HCT116 (cell line): ENCODE measurements around the gene TRIM37. TPM values are rescaled to one million over a fixed set of nuclear protein-coding genes. Genes with fewer than 3 reads are reported as not detected.

Experiments
- ATAC-seq: fragments of 200-7000 bp; cut with Tn5 transposase; 2 replicates; pipeline ENCODE4 v1.9.1; 2020; ENCODE audit warnings: mild to moderate bottlenecking, moderate library complexity
- BruUV-seq: library from RNA; stranded (reverse); fragments of 400-500 nt; replicated peaks from 2 replicates; lab custom pipeline; 2021; lab: Mats Ljungman, UMichigan
- CTCF ChIA-PET: fragments of 300-600 bp; sonication (Branson Sonifier 250); formaldehyde crosslinking; loops from one replicate; lab custom pipeline; 2021; ENCODE audit warnings: antibody characterized with exemption; lab: Charles Lee
- POLR2A ChIA-PET: fragments of 300-600, 350-600 bp; sonication (Branson Sonifier 250); formaldehyde crosslinking; loops from one replicate; lab custom pipeline; 2021; ENCODE audit warnings: antibody characterized with exemption; lab: Charles Lee
- RAD21 ChIA-PET, 2 experiments: fragments of 300-600 bp; sonication (Branson Sonifier 250); formaldehyde crosslinking; loops; one replicate each; lab custom pipeline; 2023; ENCODE audit warnings: low total read pairs in 2 of 2; ENCODE audit not compliant: uncharacterized antibody in 2 of 2, unreplicated experiment in 2 of 2, low non-redundant PET in 1 of 2; lab: Charles Lee
- DNase-seq: peaks from one replicate; pipeline ENCODE4 v3.0.0-alpha.2; 2010; ENCODE audit warnings: low read depth, low spot score
- H2AFZ ChIP-seq: fragments of 200-600 bp; shearing (Covaris generic), sonication (generic); 2 replicates; pipeline ENCODE4 v1.6.1; 2017; ENCODE audit warnings: low read depth, mixed run types, mixed read lengths, antibody characterized with exemption, low read length; ENCODE audit not compliant: poor library complexity, severe bottlenecking
- H3K27ac ChIP-seq: 2 replicates; pipeline ENCODE4 v1.5.1; 2012; ENCODE audit warnings: low read depth, low read length
- H3K27me3 ChIP-seq: fragments of 200-600 bp; sonication (generic); 2 replicates; pipeline ENCODE4 v1.6.1; 2016; ENCODE audit warnings: mixed run types, low read length, mixed read lengths; ENCODE audit not compliant: insufficient read depth
- H3K36me3 ChIP-seq, 2 experiments: fragments of 200-500 bp in 1 of 2; fragments of 200-600 bp in 1 of 2; sonication (Bioruptor generic) in 1 of 2; sonication (generic) in 1 of 2; 2 replicates each; pipeline versions ENCODE4 v1.5.1 to v1.6.1; 2014 to 2016; ENCODE audit warnings: low read length in 2 of 2, inconsistent platforms in 1 of 2, mixed read lengths in 1 of 2, mixed run types in 1 of 2; ENCODE audit not compliant: insufficient read depth in 2 of 2, control insufficient read depth in 1 of 2
- H3K4me1 ChIP-seq, 2 experiments: fragments of 200-600 bp in 1 of 2; sonication (generic) in 1 of 2; 2 replicates each; pipeline versions ENCODE4 v1.5.1 to v1.6.1; 2012 to 2017; ENCODE audit warnings: low read length in 2 of 2, inconsistent platforms in 1 of 2, mild to moderate bottlenecking in 1 of 2, mixed read lengths in 1 of 2, mixed run types in 1 of 2, moderate library complexity in 1 of 2; ENCODE audit not compliant: insufficient read depth in 2 of 2, control insufficient read depth in 1 of 2
- H3K4me2 ChIP-seq: fragments of 200-600 bp; sonication (generic); 2 replicates; pipeline ENCODE4 v1.6.1; 2017; ENCODE audit warnings: mixed run types, low read length, mixed read lengths
- H3K4me3 ChIP-seq, 2 experiments: fragments of 200-600 bp in 1 of 2; sonication (generic) in 1 of 2; replicated peaks in 1 of 2; 2 replicates each; pipeline ENCODE4 v1.5.1; 2011 to 2016; ENCODE audit warnings: low read length in 2 of 2, control low read depth in 1 of 2, low read depth in 1 of 2, mild to moderate bottlenecking in 1 of 2, mixed read lengths in 1 of 2, mixed run types in 1 of 2
- H3K79me2 ChIP-seq: fragments of 200-600 bp; sonication (generic); 2 replicates; pipeline ENCODE4 v1.6.1; 2017; ENCODE audit warnings: mild to moderate bottlenecking, mixed run types, low read length, moderate library complexity, mixed read lengths; ENCODE audit not compliant: insufficient read depth
- H3K9ac ChIP-seq: fragments of 200-600 bp; sonication (generic); 2 replicates; pipeline ENCODE4 v1.6.1; 2016; ENCODE audit warnings: low read length, mixed read lengths
- H3K9me2 ChIP-seq: fragments of 200-600 bp; sonication (generic), shearing (Covaris generic); 2 replicates; pipeline ENCODE4 v1.6.1; 2017; ENCODE audit warnings: mixed run types, mild to moderate bottlenecking, moderate library complexity; ENCODE audit not compliant: insufficient read depth
- H3K9me3 ChIP-seq, 2 experiments: fragments of 200-500 bp in 1 of 2; fragments of 200-600 bp in 1 of 2; sonication (Bioruptor generic) in 1 of 2; sonication (generic) in 1 of 2; 2 replicates each; pipeline ENCODE4 v1.6.1; 2014 to 2017; ENCODE audit warnings: low read length in 2 of 2, mixed read lengths in 2 of 2, inconsistent platforms in 1 of 2, low read depth in 1 of 2, mild to moderate bottlenecking in 1 of 2, mixed run types in 1 of 2, moderate library complexity in 1 of 2; ENCODE audit not compliant: control insufficient read depth in 1 of 2, insufficient read depth in 1 of 2
- H4K20me1 ChIP-seq: fragments of 200-600 bp; sonication (generic), shearing (Covaris generic); 2 replicates; pipeline ENCODE4 v1.6.1; 2017; ENCODE audit warnings: mixed run types, mild to moderate bottlenecking, moderate library complexity; ENCODE audit not compliant: insufficient read depth
- POLR2A ChIP-seq: IDR thresholded peaks from 2 replicates; pipeline ENCODE4 v1.7.0; 2011; ENCODE audit warnings: borderline replicate concordance; ENCODE audit not compliant: insufficient read depth, insufficient read length; ENCODE audit errors: extremely low read depth
- POLR2AphosphoS5 ChIP-seq: IDR thresholded peaks from 2 replicates; pipeline ENCODE4 v1.6.1; 2011; ENCODE audit warnings: mild to moderate bottlenecking, low read depth, low read length, moderate library complexity
- SP1 ChIP-seq: IDR thresholded peaks from 2 replicates; pipeline ENCODE4 v1.6.1; 2012; ENCODE audit warnings: low read depth
- TCF7L2 ChIP-seq: IDR thresholded peaks from 2 replicates; pipeline ENCODE4 v1.7.0; 2011; ENCODE audit warnings: borderline replicate concordance, inconsistent platforms; ENCODE audit not compliant: insufficient read depth, insufficient read length; ENCODE audit errors: extremely low read depth
- YY1 ChIP-seq: IDR thresholded peaks from 2 replicates; pipeline ENCODE4 v1.6.1; 2011; ENCODE audit warnings: low read length, low read depth, moderate library complexity, mild to moderate bottlenecking; ENCODE audit not compliant: insufficient replicate concordance; ENCODE audit errors: extremely low read depth
- ZNF274 ChIP-seq: fragments of 200-500 bp; sonication (Bioruptor generic); IDR thresholded peaks from 2 replicates; pipeline ENCODE4 v1.6.1; 2014; ENCODE audit warnings: mild to moderate bottlenecking, low read depth, low read length, inconsistent platforms
- intact Hi-C: fragments of 100-400 bp; cut with micrococcal nuclease; formaldehyde crosslinking; loops from 2 replicates; pipeline ENCODE4 v1.10.0; 2022
- total RNA-seq: library from RNA; stranded (reverse); gene quantifications from one replicate; pipeline ENCODE4 v1.2.1, GENCODE V29; 2021; ENCODE audit not compliant: unreplicated experiment

Gene TRIM37
- total RNA-seq, 1 experiment from 2014 or later = 55.7 TPM

GRCh38 chr17:59008737-59009136, 97.9 kb downstream of the TRIM37 start:
- DNase-seq (no peak), ATAC-seq (no peak)
- no peak overlapping the region for H3K4me3 ChIP-seq
- no peaks in the 10 kb centered on the region; the same call in 1 of the 2 replicates for H4K20me1 ChIP-seq
- intact Hi-C loops = loop anchor here (10.0 kb wide), 1 partner anchor 694 kb away; no protein-coding TSS in a partner anchor
- H3K4me2 ChIP-seq = no peak overlapping the region
- H3K4me1 ChIP-seq = no peaks in the 10 kb centered on the region
- H3K9me2 ChIP-seq = no peaks in the 10 kb centered on the region
- H3K27me3 ChIP-seq = no peaks in the 10 kb centered on the region
- ChIA-PET POLR2A (interaction anchor here (1.1 kb wide), 1 partner anchor 378 kb away, joined by 5 read pairs; no protein-coding TSS in a partner anchor), CTCF (interaction anchor here (1.2 kb wide), 1 partner anchor 298 kb away, joined by 3 read pairs; no protein-coding TSS in a partner anchor), RAD21 (no interaction called here)
- H3K79me2 ChIP-seq = no peaks in the 10 kb centered on the region
- no peak overlapping the region for H3K27ac ChIP-seq
- H3K36me3 ChIP-seq = peaks cover 4 to 11% of the 10 kb centered on the region in 2 experiments; a peak in 2 of 4 replicates
- BruUV-seq = no TSS peak
- no peak overlapping the region for H2AFZ ChIP-seq
- H3K9ac ChIP-seq = no peak overlapping the region
- no peaks in the 10 kb centered on the region for H3K9me3 ChIP-seq
- no peak for TF ChIP-seq SP1
- no peak for TF ChIP-seq ZNF274
- TF ChIP-seq POLR2AphosphoS5 = no peak
- TF ChIP-seq TCF7L2 = no peak
- TF ChIP-seq, all 23 proteins: peak for 0

GRCh38 chr17:59007995-59008394, 98.7 kb downstream of the TRIM37 start:
- CTCF ChIA-PET = interaction anchor here (0.9 to 1.2 kb wide), 2 partner anchors 297 to 452 kb away, joined by 3 read pairs; no protein-coding TSS in a partner anchor
- no TSS peak for BruUV-seq
- Histone ChIP-seq H4K20me1 (no peaks in the 10 kb centered on the region; the same call in 1 of the 2 replicates), H3K9me3 (no peaks in the 10 kb centered on the region), H3K9ac (no peak overlapping the region), H3K4me1 (no peaks in the 10 kb centered on the region), H3K9me2 (no peaks in the 10 kb centered on the region)
- TF ChIP-seq ZNF274 (no peak), YY1 (no peak), POLR2A (no peak)
- TF ChIP-seq, all 23 proteins: peak for 0
- Histone ChIP-seq H3K27ac (no peak overlapping the region), H3K4me2 (no peak overlapping the region), H3K79me2 (no peaks in the 10 kb centered on the region), H2AFZ (no peak overlapping the region), H3K36me3 (peaks cover 4 to 11% of the 10 kb centered on the region in 2 experiments; a peak in 2 of 4 replicates), H3K4me3 (no peak overlapping the region), H3K27me3 (no peaks in the 10 kb centered on the region)
- ATAC-seq = no peak
- intact Hi-C loops = loop anchor here (10.0 kb wide), 1 partner anchor 693 kb away; no protein-coding TSS in a partner anchor
- ChIA-PET POLR2A (interaction anchor here (1.1 kb wide), 1 partner anchor 377 kb away, joined by 5 read pairs; no protein-coding TSS in a partner anchor), RAD21 (no interaction called here)
- DNase-seq = no peak
